Measurements from ENCODE around the gene PAPPA.

DNA sequence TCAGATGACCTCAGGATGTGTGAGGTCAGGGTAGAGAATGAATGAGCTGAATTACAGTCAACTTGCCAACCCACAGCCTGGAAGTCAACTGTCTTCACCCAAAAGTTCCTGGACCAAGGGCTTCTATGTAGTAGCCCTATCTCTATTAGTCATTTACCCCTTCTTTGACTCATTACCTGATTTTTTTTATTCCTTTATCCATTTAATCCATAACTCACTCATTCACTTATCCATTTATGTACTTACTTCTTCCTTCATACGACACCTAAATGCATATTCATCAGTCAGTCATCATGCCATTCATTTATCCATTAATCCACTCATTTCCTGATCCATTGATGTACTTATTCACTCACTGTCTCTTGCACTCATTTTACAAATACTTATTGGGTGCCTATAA lies 212.7 kb downstream of the PAPPA start:
- TF ChIP-seq CTCF (conservative IDR thresholded peaks at IDR 0.05 in 1 of 2, IDR thresholded peaks at IDR 0.05 in 1 of 2; ENCODE audit: extremely low read depth in 1 of 2, insufficient read depth in 1 of 2, low read depth in 1 of 2, low read length in 2 of 2) (no peak), EZH2 (IDR thresholded peaks at IDR 0.05; ENCODE audit: borderline replicate concordance, low read length) (no peak)

All from mammary epithelial cell (primary cell).